ENCODE data around the gene ST14.

ST14 gene

GRCh38 chr11:130159657-130160497 is at the start of gene ST14:
Gene ST14 (plus strand): TSS chr11:130159782. CDS start chr11:130159980, 198 bp downstream.
- DNase-seq (ENCODE audit: extremely low spot score) = no peak
- POLR2A ChIA-PET = no interaction called here
- TF ChIP-seq TARDBP (IDR thresholded peaks at IDR 0.05) = no peak
- no peak for TF ChIP-seq PKNOX1 (IDR thresholded peaks at IDR 0.05)
- TF ChIP-seq BHLHE40 (IDR thresholded peaks at IDR 0.05; ENCODE audit: borderline replicate concordance) = no peak
- TF ChIP-seq ELF4 (IDR thresholded peaks at IDR 0.05) = no peak
- CTCF ChIA-PET = no interaction called here

- POLR2A ChIA-PET = no interaction called here
- TF ChIP-seq BHLHE40 (IDR thresholded peaks at IDR 0.05; ENCODE audit: borderline replicate concordance) (no peak), PKNOX1 (IDR thresholded peaks at IDR 0.05) (peak; percentile 75)
- CTCF ChIA-PET = no interaction called here
- DNase-seq (ENCODE audit: extremely low spot score) = no peak
These were observed 49.1 kb upstream of the ST14 start for GRCh38 chr11:130110339-130111108.

- CTCF ChIA-PET = no interaction called here
- POLR2A ChIA-PET = no interaction called here
- no peak for TF ChIP-seq SUZ12 (IDR thresholded peaks at IDR 0.05)
- TF ChIP-seq TARDBP (IDR thresholded peaks at IDR 0.05) = no peak
- TF ChIP-seq L3MBTL2 (conservative IDR thresholded peaks at IDR 0.05) = no peak
- TF ChIP-seq ARNT (IDR thresholded peaks at IDR 0.05) = no peak
- TF ChIP-seq FOXM1 (IDR thresholded peaks at IDR 0.05; ENCODE audit: borderline replicate concordance) = no peak
- no peak for TF ChIP-seq PKNOX1 (IDR thresholded peaks at IDR 0.05)
- TF ChIP-seq HDGF (IDR thresholded peaks at IDR 0.05; ENCODE audit: borderline replicate concordance) = no peak
These were observed 47.3 kb upstream of the ST14 start for GRCh38 chr11:130112071-130112830.

GRCh38 chr11:130114281-130114680 is 45.3 kb upstream of the ST14 start:
- CTCF ChIA-PET = interaction anchor here (0.6 to 1.6 kb wide), 2 partner anchors 18 to 191 kb away, joined by 4 to 5 read pairs; no protein-coding TSS in a partner anchor
- POLR2A ChIA-PET = no interaction called here
- no peak for DNase-seq (ENCODE audit: extremely low spot score)
- TF ChIP-seq HDGF (IDR thresholded peaks at IDR 0.05; ENCODE audit: borderline replicate concordance) (no peak), NFRKB (IDR thresholded peaks at IDR 0.05) (no peak), FOXM1 (IDR thresholded peaks at IDR 0.05; ENCODE audit: borderline replicate concordance) (no peak), ZNF384 (IDR thresholded peaks at IDR 0.05) (no peak), SP1 (IDR thresholded peaks at IDR 0.05) (no peak), FOXA1 (IDR thresholded peaks at IDR 0.05) (no peak), ELF4 (IDR thresholded peaks at IDR 0.05) (no peak), ARNT (IDR thresholded peaks at IDR 0.05) (no peak), BHLHE40 (IDR thresholded peaks at IDR 0.05; ENCODE audit: borderline replicate concordance) (no peak), PKNOX1 (IDR thresholded peaks at IDR 0.05) (no peak), FOXK2 (IDR thresholded peaks at IDR 0.05) (no peak), CTBP1 (IDR thresholded peaks at IDR 0.05; ENCODE audit: borderline replicate concordance) (no peak), LEF1 (IDR thresholded peaks at IDR 0.05; ENCODE audit: borderline replicate concordance) (no peak)

More at GRCh38 chr11:130112071-130112830, 47.3 kb upstream of the ST14 start:
- no peak for DNase-seq (ENCODE audit: extremely low spot score)

GRCh38 chr11:130114726-130115125 is 44.9 kb upstream of the ST14 start:
- ChIA-PET CTCF (interaction anchor here (0.6 to 1.6 kb wide), 2 partner anchors 17 to 192 kb away, joined by 4 to 5 read pairs; no protein-coding TSS in a partner anchor), POLR2A (no interaction called here)
- no peak for DNase-seq (ENCODE audit: extremely low spot score)
- TF ChIP-seq FOXK2 (IDR thresholded peaks at IDR 0.05) (no peak), SUZ12 (IDR thresholded peaks at IDR 0.05) (no peak), FOXM1 (IDR thresholded peaks at IDR 0.05; ENCODE audit: borderline replicate concordance) (no peak), SP1 (IDR thresholded peaks at IDR 0.05) (no peak), L3MBTL2 (conservative IDR thresholded peaks at IDR 0.05) (no peak), FOXA1 (IDR thresholded peaks at IDR 0.05) (no peak), LEF1 (IDR thresholded peaks at IDR 0.05; ENCODE audit: borderline replicate concordance) (no peak), NFRKB (IDR thresholded peaks at IDR 0.05) (no peak), TARDBP (IDR thresholded peaks at IDR 0.05) (no peak)

All from HEK293T (cell line).